NCI-H446 treated with DMSO at 0.1 percent for 48 hours (cell line): Measurements from ENCODE around the gene SEL1L3.
"Not testable (repeated sequence)": the region's sequence is repeated elsewhere in the genome, so short reads cannot be mapped to it uniquely, and the experiment has no call there.

Experiments
- DNase-seq: peaks from one replicate; lab custom pipeline; 2025; lab: John Stamatoyannopoulos, UW

The SEL1L3 gene

GRCh38 chr4:25862411-25863346 is at the start of gene SEL1L3:
Gene SEL1L3, minus strand, starts transcription at chr4:25862988. Its CDS starts 152 bp downstream, at chr4:25862836.
- DNase-seq, result no peak

- DNase-seq, result no peak
Observed at GRCh38 chr4:25911356-25911755, 48.6 kb upstream of the SEL1L3 start.

GRCh38 chr4:25908491-25908901 is 45.7 kb upstream of the SEL1L3 start:
- DNase-seq, result no peak

- not testable (repeated sequence) for DNase-seq
Observed at GRCh38 chr4:25906113-25906512, 43.3 kb upstream of the SEL1L3 start.

GRCh38 chr4:25905371-25905770 is 42.6 kb upstream of the SEL1L3 start:
- no peak for DNase-seq

- no peak for DNase-seq
Observed at GRCh38 chr4:25904748-25905082, 41.9 kb upstream of the SEL1L3 start.

- DNase-seq, result no peak
Observed at GRCh38 chr4:25903900-25904747, 41.3 kb upstream of the SEL1L3 start.

GRCh38 chr4:25901030-25901430 is 38.2 kb upstream of the SEL1L3 start:
- DNase-seq, result no peak

- DNase-seq, result no peak
Observed at GRCh38 chr4:25900310-25900709, 37.5 kb upstream of the SEL1L3 start.

- no peak for DNase-seq
Observed at GRCh38 chr4:25896776-25897539, 34.2 kb upstream of the SEL1L3 start.

GRCh38 chr4:25892796-25893195 is 30.0 kb upstream of the SEL1L3 start:
- DNase-seq, result no peak

- DNase-seq, result no peak
Observed at GRCh38 chr4:25890571-25891485, 28.0 kb upstream of the SEL1L3 start.

GRCh38 chr4:25889589-25890503 is 27.1 kb upstream of the SEL1L3 start:
- DNase-seq, result no peak

- DNase-seq, result no peak
Observed at GRCh38 chr4:25888781-25889180, 26.0 kb upstream of the SEL1L3 start.

- no peak for DNase-seq
Observed at GRCh38 chr4:25884031-25884782, 21.4 kb upstream of the SEL1L3 start.

GRCh38 chr4:25883565-25883964 is 20.8 kb upstream of the SEL1L3 start:
- no peak for DNase-seq

GRCh38 chr4:25882226-25882625 is 19.4 kb upstream of the SEL1L3 start:
- no peak for DNase-seq

- no peak for DNase-seq
Observed at GRCh38 chr4:25881193-25881592, 18.4 kb upstream of the SEL1L3 start.

GRCh38 chr4:25879991-25880651 is 17.3 kb upstream of the SEL1L3 start:
- DNase-seq, result no peak
